ENCODE measurements around the gene ITGB8. TPM values are rescaled to one million over a fixed set of nuclear protein-coding genes. Genes with fewer than 3 reads are reported as not detected.

The ITGB8 gene
- total RNA-seq, 1 donor from 2014 or later: 0.03 TPM

DNA sequence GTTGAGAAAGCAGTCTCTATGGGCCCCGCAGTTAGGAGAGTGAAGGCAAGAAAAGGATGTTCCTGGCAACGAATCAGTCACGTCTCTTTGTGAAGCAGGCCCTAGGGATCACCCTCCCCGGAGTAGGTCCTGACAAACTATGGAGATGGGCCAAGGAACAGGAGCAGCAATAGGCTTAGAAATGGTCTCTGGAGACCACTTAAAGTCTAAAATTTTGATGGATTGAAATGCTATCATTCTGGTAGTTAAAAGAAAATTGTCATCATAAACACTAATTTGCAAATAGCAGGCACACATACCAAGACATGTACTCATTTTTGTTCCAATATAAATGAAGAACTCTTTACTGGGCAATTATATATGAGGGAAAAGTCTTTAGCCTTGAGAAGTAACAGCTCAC, 123.5 kb downstream of the ITGB8 start:
- no peak for DNase-seq (ENCODE audit: low spot score)
- no peak overlapping the region for H3K4me3 Mint-ChIP-seq
- H3K27me3 Mint-ChIP-seq (ENCODE audit: insufficient read depth): no peaks in the 10 kb centered on the region
- no peak overlapping the region for H3K27ac Mint-ChIP-seq
- H3K4me1 Mint-ChIP-seq (ENCODE audit: low read depth): no peaks in the 10 kb centered on the region
- intact Hi-C loops (cut with micrococcal nuclease): no loop called here
- H3K36me3 Mint-ChIP-seq (ENCODE audit: low read depth): no peaks in the 10 kb centered on the region
- no peaks in the 10 kb centered on the region for H3K9me3 Mint-ChIP-seq

DNA sequence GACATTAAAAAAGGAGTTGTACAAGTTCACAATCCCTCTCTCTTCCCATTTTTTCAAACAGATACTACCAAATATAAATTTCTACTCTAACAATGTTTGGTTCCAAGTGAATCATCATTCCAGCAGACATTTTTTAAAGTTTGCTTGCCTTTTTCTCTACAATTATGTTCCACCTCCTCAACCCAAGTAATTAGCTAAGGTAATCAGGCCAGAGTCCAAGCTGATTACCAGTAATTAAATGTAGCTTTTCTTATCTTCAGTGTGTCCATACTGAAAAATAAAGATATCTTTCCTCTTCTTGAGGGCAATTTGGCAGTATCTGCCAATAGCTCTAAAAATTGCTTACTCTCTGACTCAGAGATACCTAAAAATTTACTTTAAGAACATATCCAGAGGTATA, 126.0 kb downstream of the ITGB8 start:
- no peak for DNase-seq (ENCODE audit: low spot score)
- H3K4me3 Mint-ChIP-seq: no peak overlapping the region
- intact Hi-C loops (cut with micrococcal nuclease): no loop called here
- H3K36me3 Mint-ChIP-seq (ENCODE audit: low read depth): no peaks in the 10 kb centered on the region
- H3K27ac Mint-ChIP-seq: no peak overlapping the region
- H3K27me3 Mint-ChIP-seq (ENCODE audit: insufficient read depth): no peaks in the 10 kb centered on the region
- H3K4me1 Mint-ChIP-seq (ENCODE audit: low read depth): no peaks in the 10 kb centered on the region
- H3K9me3 Mint-ChIP-seq: no peaks in the 10 kb centered on the region

DNA sequence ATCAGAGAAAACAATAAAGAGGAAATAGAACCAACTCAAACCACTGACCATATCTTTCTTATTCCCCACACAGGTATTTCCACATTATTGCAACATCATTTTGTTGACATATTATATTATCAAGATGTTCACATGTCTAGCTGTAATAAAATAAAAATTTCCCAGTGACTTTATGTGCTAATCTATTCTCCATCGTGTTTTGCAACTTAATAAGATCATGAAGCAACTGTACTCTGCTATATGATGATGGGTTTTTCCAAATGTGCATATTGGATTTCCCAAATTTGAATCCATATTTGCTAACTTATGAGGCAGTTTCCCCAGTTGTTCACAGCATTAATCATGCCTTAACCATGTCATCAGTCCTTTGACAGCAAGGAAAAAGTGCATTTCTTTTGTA, 127.8 kb downstream of the ITGB8 start:
- Mint-ChIP-seq H3K27me3 (ENCODE audit: insufficient read depth) (no peaks in the 10 kb centered on the region), H3K36me3 (ENCODE audit: low read depth) (no peaks in the 10 kb centered on the region), H3K4me3 (no peak overlapping the region), H3K27ac (no peak overlapping the region), H3K4me1 (ENCODE audit: low read depth) (no peaks in the 10 kb centered on the region), H3K9me3 (no peaks in the 10 kb centered on the region)
- intact Hi-C loops (cut with micrococcal nuclease): no loop called here
- DNase-seq (ENCODE audit: low spot score): no peak

DNA sequence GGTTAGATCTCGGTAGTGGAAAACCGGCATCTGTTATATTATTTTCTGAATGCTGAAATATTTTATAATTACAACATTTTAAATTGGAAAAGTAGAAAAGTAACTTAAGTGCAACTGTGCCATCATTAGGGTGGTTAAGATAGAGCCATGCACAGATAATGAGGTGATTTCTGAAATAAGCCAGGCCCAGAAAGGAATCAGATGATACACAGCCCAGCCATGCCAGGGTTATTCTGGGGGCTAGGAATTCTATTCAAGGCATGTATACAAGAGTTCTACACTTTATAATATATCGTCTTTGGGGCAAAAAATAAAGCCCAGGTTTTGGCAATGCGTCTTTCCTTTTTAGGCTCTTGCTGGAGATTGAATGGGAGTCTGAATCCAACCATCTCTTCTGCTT, 128.7 kb downstream of the ITGB8 start:
- no peaks in the 10 kb centered on the region for H3K27me3 Mint-ChIP-seq (ENCODE audit: insufficient read depth)
- no peak for DNase-seq (ENCODE audit: low spot score)
- H3K36me3 Mint-ChIP-seq (ENCODE audit: low read depth): no peaks in the 10 kb centered on the region
- intact Hi-C loops (cut with micrococcal nuclease): no loop called here
- no peak overlapping the region for H3K27ac Mint-ChIP-seq
- H3K4me1 Mint-ChIP-seq (ENCODE audit: low read depth): no peaks in the 10 kb centered on the region
- no peak overlapping the region for H3K4me3 Mint-ChIP-seq
- H3K9me3 Mint-ChIP-seq: no peaks in the 10 kb centered on the region

DNA sequence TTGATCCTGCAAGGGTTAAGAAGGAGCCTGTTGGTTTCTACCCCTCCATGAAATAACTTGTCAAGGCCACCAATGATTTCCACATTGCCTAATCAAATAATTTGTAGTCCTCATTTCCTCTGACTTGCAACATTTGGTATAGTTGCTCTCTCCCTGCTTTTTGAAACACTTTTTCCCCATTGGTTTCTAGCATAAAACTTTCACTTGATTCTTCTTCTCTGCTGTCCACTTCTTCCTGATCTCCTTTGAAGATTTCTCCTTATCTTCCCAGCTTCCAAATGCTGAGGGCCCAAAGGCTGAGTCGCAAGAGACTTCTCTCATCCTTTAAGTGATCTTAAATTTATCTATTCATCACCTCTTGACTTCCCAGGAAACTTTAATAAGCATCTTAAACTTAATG, 134.2 kb downstream of the ITGB8 start:
- H3K36me3 Mint-ChIP-seq (ENCODE audit: low read depth): no peaks in the 10 kb centered on the region
- H3K4me1 Mint-ChIP-seq (ENCODE audit: low read depth): no peaks in the 10 kb centered on the region
- H3K4me3 Mint-ChIP-seq: no peak overlapping the region
- H3K27ac Mint-ChIP-seq: no peak overlapping the region
- H3K27me3 Mint-ChIP-seq (ENCODE audit: insufficient read depth): no peaks in the 10 kb centered on the region
- no peaks in the 10 kb centered on the region for H3K9me3 Mint-ChIP-seq
- DNase-seq (ENCODE audit: low spot score): no peak
- intact Hi-C loops (cut with micrococcal nuclease): no loop called here

Other genes with a start within 250 kb of the ITGB8 start
- not detected in 2 replicates for gene MACC1, start 113.5 kb upstream of the ITGB8 start, total RNA-seq